AG09319 (cell line): ENCODE measurements around the gene KCNF1.

Experiments
- DNase-seq: peaks from one replicate; pipeline ENCODE4 v3.0.0-alpha.2; 2010; ENCODE audit warnings: low read depth; ENCODE audit errors: extremely low read depth
- TF ChIP-seq, protein P1 (sequence below): IDR thresholded peaks from 2 replicates; pipeline ENCODE4 v1.5.1; 2011; ENCODE audit warnings: low read depth, mild to moderate bottlenecking, inconsistent platforms, low read length, moderate library complexity

Gene KCNF1

DNA sequence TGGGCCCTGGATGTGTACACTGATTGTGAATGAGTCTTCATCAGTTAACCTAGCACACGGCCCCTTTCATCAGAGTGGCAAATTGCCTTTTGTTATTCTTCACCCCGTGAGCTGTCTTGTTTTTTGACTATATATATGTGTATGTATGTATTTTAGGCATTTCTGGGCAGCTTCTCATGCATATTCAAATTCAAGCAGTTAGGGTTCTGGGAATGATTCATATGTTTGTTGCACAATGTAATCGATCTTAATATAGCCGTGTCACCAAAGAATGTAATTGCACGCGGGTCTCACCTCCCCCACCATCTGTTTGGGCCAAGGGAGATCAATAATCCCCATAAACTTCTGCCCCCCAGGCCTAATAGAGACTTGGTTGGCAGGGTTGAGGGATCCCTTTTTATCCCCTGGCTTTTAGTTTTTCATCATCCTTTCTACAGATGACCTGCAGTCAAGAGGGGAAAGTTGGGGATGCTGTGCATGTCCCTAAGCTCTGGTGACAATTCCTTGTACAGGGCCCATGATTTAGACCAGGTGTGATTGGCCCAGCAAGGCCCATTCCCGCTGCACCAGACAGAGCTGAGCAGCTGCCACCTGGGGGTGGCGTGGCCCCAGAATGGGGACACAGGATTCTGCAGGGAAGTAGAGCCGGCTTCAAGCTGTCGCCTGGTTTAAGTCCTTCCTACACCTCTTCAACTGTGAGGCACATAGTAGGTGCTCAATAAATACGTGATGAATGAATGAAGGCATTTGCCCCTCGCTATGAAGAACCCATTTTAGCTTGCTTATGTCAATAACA lies 19.2 kb downstream of the KCNF1 start:
- TF ChIP-seq, protein P1, sequence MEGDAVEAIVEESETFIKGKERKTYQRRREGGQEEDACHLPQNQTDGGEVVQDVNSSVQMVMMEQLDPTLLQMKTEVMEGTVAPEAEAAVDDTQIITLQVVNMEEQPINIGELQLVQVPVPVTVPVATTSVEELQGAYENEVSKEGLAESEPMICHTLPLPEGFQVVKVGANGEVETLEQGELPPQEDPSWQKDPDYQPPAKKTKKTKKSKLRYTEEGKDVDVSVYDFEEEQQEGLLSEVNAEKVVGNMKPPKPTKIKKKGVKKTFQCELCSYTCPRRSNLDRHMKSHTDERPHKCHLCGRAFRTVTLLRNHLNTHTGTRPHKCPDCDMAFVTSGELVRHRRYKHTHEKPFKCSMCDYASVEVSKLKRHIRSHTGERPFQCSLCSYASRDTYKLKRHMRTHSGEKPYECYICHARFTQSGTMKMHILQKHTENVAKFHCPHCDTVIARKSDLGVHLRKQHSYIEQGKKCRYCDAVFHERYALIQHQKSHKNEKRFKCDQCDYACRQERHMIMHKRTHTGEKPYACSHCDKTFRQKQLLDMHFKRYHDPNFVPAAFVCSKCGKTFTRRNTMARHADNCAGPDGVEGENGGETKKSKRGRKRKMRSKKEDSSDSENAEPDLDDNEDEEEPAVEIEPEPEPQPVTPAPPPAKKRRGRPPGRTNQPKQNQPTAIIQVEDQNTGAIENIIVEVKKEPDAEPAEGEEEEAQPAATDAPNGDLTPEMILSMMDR: no peak

DNA sequence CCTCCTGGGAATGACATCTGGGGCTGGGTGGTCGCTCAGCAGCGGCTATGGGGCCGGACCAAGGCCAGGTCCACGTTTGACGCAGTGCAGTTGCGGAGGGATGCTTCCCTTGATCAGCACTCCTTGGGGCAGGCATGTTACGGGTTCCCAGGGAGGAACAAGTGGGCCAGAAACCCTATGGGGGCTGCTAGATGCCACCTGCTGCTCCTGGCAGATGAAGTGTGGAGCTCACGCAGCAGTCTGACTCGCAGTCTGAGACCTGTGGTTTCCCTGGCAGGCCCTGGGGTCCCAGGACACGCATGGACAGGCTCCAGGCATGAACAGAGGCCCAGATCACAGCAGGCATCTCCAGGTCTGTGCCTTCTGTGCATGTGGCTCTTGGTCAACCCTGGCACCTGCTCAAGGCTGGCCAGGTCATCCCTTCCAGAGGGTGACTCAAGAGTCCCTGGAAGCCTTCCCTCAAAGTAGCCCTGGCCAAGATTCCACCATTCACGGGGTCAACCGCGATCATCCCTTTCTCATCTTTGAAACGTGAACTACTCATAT lies 20.0 kb downstream of the KCNF1 start:
- TF ChIP-seq, protein P1: no peak
- DNase-seq: peak; percentile 61

More for the DNA sequence above, 19.2 kb downstream of the KCNF1 start:
- no peak for DNase-seq

DNA sequence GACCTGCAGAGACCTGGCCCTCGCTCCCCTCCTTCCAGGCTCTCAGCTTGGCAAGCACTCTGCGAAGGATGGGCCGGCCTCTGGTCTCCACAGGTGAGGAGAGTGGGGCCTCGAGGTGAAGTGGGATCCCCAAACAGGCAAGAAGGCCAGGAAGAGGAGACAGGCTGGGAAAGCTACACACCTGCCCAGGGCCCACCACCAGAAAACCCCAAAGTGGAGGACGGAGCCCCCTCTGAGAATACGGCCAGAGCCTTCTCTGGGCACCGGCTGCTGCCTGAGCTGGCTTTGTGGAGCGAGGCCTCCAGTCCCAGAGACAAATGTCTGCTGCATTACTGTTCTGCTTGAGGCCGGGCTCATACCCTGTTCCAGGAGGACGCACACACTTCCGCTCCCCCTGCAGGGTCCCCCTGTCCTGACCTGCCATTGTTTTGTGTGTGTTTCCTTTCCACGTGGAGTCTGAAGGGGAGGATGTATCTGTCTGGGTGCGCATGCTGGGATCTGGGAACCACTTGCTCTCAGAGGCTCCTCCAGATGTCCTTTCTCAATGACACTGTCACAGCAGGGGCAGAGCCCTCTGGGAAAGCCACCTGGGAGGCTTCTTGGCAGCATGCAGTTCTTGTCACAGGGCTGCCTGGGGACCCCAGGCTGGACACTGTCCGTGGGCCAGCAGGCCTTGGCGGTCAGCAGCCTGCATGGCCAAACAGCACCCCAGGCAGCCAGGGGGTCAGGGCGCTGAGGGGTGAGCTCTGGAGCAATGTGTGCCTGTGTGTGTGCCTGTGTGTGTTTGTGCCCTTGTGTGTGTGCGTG lies 20.8 kb downstream of the KCNF1 start:
- TF ChIP-seq, protein P1: no peak
- no peak for DNase-seq

DNA sequence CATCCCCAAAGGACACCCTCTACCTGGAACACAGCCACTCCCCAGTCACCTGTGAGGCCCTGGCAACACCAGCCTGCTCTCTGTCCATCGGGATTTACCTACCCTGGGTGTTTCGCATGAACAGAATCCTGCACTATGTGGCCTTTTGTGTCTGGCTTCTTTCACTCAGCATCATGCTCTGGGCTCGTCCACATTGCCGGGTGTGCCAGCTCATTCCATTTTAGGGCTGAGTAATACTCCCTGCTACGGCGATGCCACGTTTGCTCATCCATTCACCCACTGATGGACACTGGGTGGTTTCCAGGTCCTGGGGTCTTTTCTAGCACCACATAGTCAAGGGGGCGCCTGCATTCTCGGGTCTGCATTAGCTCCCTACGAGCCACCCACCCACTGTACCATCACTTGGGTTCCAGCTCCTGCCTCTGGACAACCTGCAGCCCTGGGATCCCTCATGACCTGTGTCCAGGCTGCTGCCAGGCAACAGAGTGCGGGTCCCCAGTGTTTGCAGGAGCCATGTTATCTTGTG lies 22.0 kb downstream of the KCNF1 start:
- TF ChIP-seq, protein P1: no peak
- DNase-seq: no peak

DNA sequence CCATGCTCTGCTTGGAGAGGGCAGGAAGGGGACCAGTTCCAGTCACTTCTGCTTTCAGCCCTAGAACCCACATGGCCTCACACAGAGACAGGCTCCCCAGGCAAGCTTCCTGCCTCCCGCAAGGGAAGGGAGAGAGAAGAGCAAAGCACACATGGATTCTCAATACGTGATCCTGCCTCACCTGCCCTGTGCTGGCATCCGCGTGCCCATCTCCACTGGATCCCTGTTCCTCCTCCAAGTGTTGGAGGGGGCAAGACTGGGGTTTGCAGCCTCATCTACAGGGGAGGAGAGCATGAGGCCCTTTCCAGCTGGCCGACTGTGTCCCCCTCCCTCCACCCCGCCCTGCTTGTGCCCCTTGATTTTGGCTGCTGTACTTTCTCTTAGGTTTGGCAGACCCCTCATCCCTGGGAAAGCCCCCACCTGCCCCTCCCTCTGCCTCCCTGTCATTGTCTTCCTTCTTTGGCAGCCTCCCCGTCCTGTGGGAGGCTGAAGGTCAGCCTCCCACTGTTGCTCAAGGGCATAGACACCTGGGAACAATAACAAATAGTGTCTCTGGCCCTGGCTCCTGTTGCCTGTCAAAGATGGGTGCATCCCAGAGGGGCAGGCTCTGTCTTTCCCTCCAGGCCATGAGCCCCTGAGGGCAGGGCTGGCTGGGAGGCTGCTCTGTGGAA lies 22.7 kb downstream of the KCNF1 start:
- DNase-seq: no peak
- TF ChIP-seq, protein P1: no peak

DNA sequence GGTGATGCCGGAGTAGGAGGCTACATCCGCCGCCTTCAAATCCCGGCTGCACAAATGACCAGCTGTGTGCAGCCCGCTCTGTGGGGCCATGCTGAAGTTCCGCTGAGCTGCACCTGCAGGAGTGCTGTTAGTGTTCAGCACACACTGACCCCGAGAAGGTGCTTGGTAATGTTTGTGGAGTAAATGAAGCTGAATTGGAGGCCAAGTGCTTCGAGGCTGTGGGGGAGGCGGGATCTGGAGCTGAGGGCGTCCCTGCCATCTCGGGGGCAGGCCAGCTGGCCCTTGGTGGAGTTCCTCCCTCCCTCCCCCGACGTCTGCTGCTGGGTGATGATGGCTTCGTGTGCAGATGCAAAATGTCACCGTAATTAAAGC lies 23.2 kb downstream of the KCNF1 start:
- DNase-seq: no peak

More for the DNA sequence above, 23.2 kb downstream of the KCNF1 start:
- TF ChIP-seq, protein P1: no peak
